HEK293 (cell line): ENCODE measurements around the gene DLX3.

Source experiments
- ATF2 ChIP-seq: fragments of 450-650 bp; formaldehyde crosslinking; IDR thresholded peaks from 2 replicates; pipeline ENCODE4 v1.5.1; 2016; ENCODE audit warnings: missing biosample characterization, missing genetic modification characterization, low read depth
- BCL11A ChIP-seq: fragments of 450-650 bp; formaldehyde crosslinking; IDR thresholded peaks from 2 replicates; pipeline ENCODE4 v1.5.1; 2016; ENCODE audit warnings: low read depth, missing biosample characterization, missing genetic modification characterization
- INSM2 ChIP-seq: fragments of 450-650 bp; formaldehyde crosslinking; IDR thresholded peaks from 2 replicates; pipeline ENCODE4 v1.5.1; 2016; ENCODE audit warnings: missing biosample characterization, missing genetic modification characterization
- KLF1 ChIP-seq: fragments of 450-650 bp; formaldehyde crosslinking; IDR thresholded peaks from 2 replicates; pipeline ENCODE4 v1.5.1; 2016; ENCODE audit warnings: missing biosample characterization, missing genetic modification characterization
- KLF16 ChIP-seq: fragments of 450-650 bp; formaldehyde crosslinking; IDR thresholded peaks from 2 replicates; pipeline ENCODE4 v1.5.1; 2017; ENCODE audit warnings: missing biosample characterization, missing genetic modification characterization
- KLF8 ChIP-seq: fragments of 450-650 bp; formaldehyde crosslinking; IDR thresholded peaks from 2 replicates; pipeline ENCODE4 v1.5.1; 2016; ENCODE audit warnings: missing biosample characterization, missing genetic modification characterization
- MZF1 ChIP-seq: fragments of 450-650 bp; formaldehyde crosslinking; IDR thresholded peaks from 2 replicates; pipeline ENCODE4 v1.5.1; 2017; ENCODE audit warnings: missing biosample characterization, missing genetic modification characterization, borderline replicate concordance
- PBX3 ChIP-seq: sonication (generic); formaldehyde crosslinking; IDR thresholded peaks from 2 replicates; pipeline ENCODE4 v1.8.1; 2022; ENCODE audit warnings: mild to moderate bottlenecking, moderate library complexity, missing genetic modification reagents
- PRDM4 ChIP-seq: fragments of 450-650 bp; formaldehyde crosslinking; IDR thresholded peaks from 2 replicates; pipeline ENCODE4 v1.5.1; 2017; ENCODE audit warnings: missing biosample characterization, missing genetic modification characterization
- SP2 ChIP-seq: fragments of 450-650 bp; formaldehyde crosslinking; IDR thresholded peaks from 2 replicates; pipeline ENCODE4 v1.5.1; 2016; ENCODE audit warnings: missing biosample characterization, missing genetic modification characterization
- SP7 ChIP-seq: fragments of 450-650 bp; formaldehyde crosslinking; IDR thresholded peaks from 2 replicates; pipeline ENCODE4 v1.5.1; 2016; ENCODE audit warnings: missing biosample characterization, missing genetic modification characterization
- ZBTB11 ChIP-seq: fragments of 450-650 bp; formaldehyde crosslinking; conservative IDR thresholded peaks from 2 replicates; pipeline ENCODE4 v1.5.1; 2016; ENCODE audit warnings: low read depth, missing biosample characterization, missing genetic modification characterization
- ZBTB6 ChIP-seq: fragments of 450-650 bp; formaldehyde crosslinking; IDR thresholded peaks from 2 replicates; pipeline ENCODE4 v1.5.1; 2017; ENCODE audit warnings: missing biosample characterization, missing genetic modification characterization
- ZBTB7A ChIP-seq: fragments of 450-650 bp; formaldehyde crosslinking; IDR thresholded peaks from 2 replicates; pipeline ENCODE4 v1.5.1; 2016; ENCODE audit warnings: low read depth, missing biosample characterization, missing genetic modification characterization
- ZEB2 ChIP-seq: fragments of 450-650 bp; formaldehyde crosslinking; IDR thresholded peaks from 2 replicates; pipeline ENCODE4 v1.5.1; 2016; ENCODE audit warnings: missing biosample characterization, missing genetic modification characterization
- ZIC2 ChIP-seq: fragments of 450-650 bp; formaldehyde crosslinking; IDR thresholded peaks from 2 replicates; pipeline ENCODE4 v1.5.1; 2016; ENCODE audit warnings: missing biosample characterization, missing genetic modification characterization
- ZNF19 ChIP-seq: fragments of 450-650 bp; formaldehyde crosslinking; IDR thresholded peaks from 2 replicates; pipeline ENCODE4; 2016; ENCODE audit warnings: missing biosample characterization, missing genetic modification characterization, low read depth
- ZNF211 ChIP-seq: fragments of 450-650 bp; formaldehyde crosslinking; IDR thresholded peaks from 2 replicates; pipeline ENCODE4 v1.5.1; 2016; ENCODE audit warnings: low read depth, missing biosample characterization, missing genetic modification characterization
- ZNF274 ChIP-seq, 2 experiments: fragments of 200-500 bp in 1 of 2; fragments of 450-650 bp in 1 of 2; sonication (Bioruptor generic) in 1 of 2; formaldehyde crosslinking in 1 of 2; IDR thresholded peaks; 2 replicates each; pipeline versions ENCODE4 v1.5.1 to v1.6.1; 2014 to 2016; ENCODE audit warnings: borderline replicate concordance in 1 of 2, inconsistent platforms in 1 of 2, low read length in 1 of 2, missing biosample characterization in 1 of 2, missing genetic modification characterization in 1 of 2
- ZNF324 ChIP-seq: fragments of 450-650 bp; formaldehyde crosslinking; IDR thresholded peaks from 2 replicates; pipeline ENCODE4 v1.5.1; 2016; ENCODE audit warnings: missing biosample characterization, missing genetic modification characterization
- ZNF354C ChIP-seq: fragments of 450-650 bp; formaldehyde crosslinking; IDR thresholded peaks from 2 replicates; pipeline ENCODE4 v1.5.1; 2016; ENCODE audit warnings: missing biosample characterization, missing genetic modification characterization, low read depth, borderline replicate concordance
- ZNF596 ChIP-seq: fragments of 450-650 bp; IDR thresholded peaks from 2 replicates; pipeline ENCODE4 v1.5.0; 2018; ENCODE audit warnings: missing biosample characterization, mild to moderate bottlenecking, missing genetic modification characterization, moderate library complexity
- ZNF677 ChIP-seq: fragments of 450-650 bp; IDR thresholded peaks from 2 replicates; pipeline ENCODE4 v1.5.0; 2018; ENCODE audit warnings: missing biosample characterization, mild to moderate bottlenecking, missing genetic modification characterization, moderate library complexity
- ZNF701 ChIP-seq: fragments of 450-650 bp; formaldehyde crosslinking; IDR thresholded peaks from 2 replicates; pipeline ENCODE4 v1.5.1; 2016; ENCODE audit warnings: missing biosample characterization, missing genetic modification characterization
- ZNF843 ChIP-seq: fragments of 450-650 bp; formaldehyde crosslinking; IDR thresholded peaks from 2 replicates; pipeline ENCODE4 v1.5.1; 2016; ENCODE audit warnings: missing biosample characterization, missing genetic modification characterization
- ZSCAN16 ChIP-seq: fragments of 450-650 bp; formaldehyde crosslinking; IDR thresholded peaks from 2 replicates; pipeline ENCODE4 v1.5.1; 2016; ENCODE audit warnings: missing biosample characterization, missing genetic modification characterization
- ZXDB ChIP-seq: fragments of 450-650 bp; formaldehyde crosslinking; IDR thresholded peaks from 2 replicates; pipeline ENCODE4 v1.5.1; 2016; ENCODE audit warnings: missing biosample characterization, missing genetic modification characterization

Gene DLX3

GRCh38 chr17:49968405-49969133, 26.5 kb downstream of the DLX3 start (continued):
- peak; percentile 82 for TF ChIP-seq MZF1 (tag by site-specific recombination)
- TF ChIP-seq SP2 (tag by site-specific recombination): peak; percentile 59
- TF ChIP-seq ZXDB: 0 out of 2 replicates have a peak, but pooled peaks have one; percentile 63
- peak; percentile 64 for TF ChIP-seq ZIC2 (tag by site-specific recombination)
- peak; percentile 43; the same call in 1 of the 2 replicates for TF ChIP-seq PRDM4 (tag by site-specific recombination)
- peak; percentile 38; the same call in 1 of the 2 replicates for TF ChIP-seq ZNF596 (tag by site-specific recombination)
- peak; percentile 29; the same call in 1 of the 2 replicates for TF ChIP-seq KLF8
- peak; percentile 72; the same call in 1 of the 2 replicates for TF ChIP-seq BCL11A (tag by site-specific recombination)
- TF ChIP-seq SP7 (tag by site-specific recombination): peak; percentile 79
- TF ChIP-seq ZNF211: no peak
- peak; percentile 53; the same call in 1 of the 2 replicates for TF ChIP-seq ZEB2 (tag by site-specific recombination)
- TF ChIP-seq ZNF354C (tag by site-specific recombination): no peak
- peak; percentile 36; the same call in 1 of the 2 replicates for TF ChIP-seq KLF16 (tag by site-specific recombination)
- TF ChIP-seq ZNF274 (IDR thresholded peaks at IDR 0.05; ENCODE audit: low read length): no peak
- TF ChIP-seq ZNF274 (tag by site-specific recombination; IDR thresholded peaks at IDR 0.05; ENCODE audit: borderline replicate concordance): no peak
- 0 out of 2 replicates have a peak, but pooled peaks have one; percentile 12 for TF ChIP-seq ZBTB6 (tag by site-specific recombination)
- 0 out of 2 replicates have a peak, but pooled peaks have one; percentile 22 for TF ChIP-seq ZNF843 (tag by site-specific recombination)
- TF ChIP-seq PBX3 (CRISPR knock-in tag): no peak; the same call in 1 of the 2 replicates
- TF ChIP-seq ZSCAN16 (tag by site-specific recombination): no peak
- peak; percentile 24; the same call in 1 of the 2 replicates for TF ChIP-seq ATF2 (tag by site-specific recombination)
- no peak for TF ChIP-seq ZNF19
- peak; percentile 45; the same call in 1 of the 2 replicates for TF ChIP-seq ZNF324
- peak; percentile 94 for TF ChIP-seq ZBTB11 (tag by site-specific recombination)
- TF ChIP-seq ZNF677 (tag by site-specific recombination): 0 out of 2 replicates have a peak, but pooled peaks have one; percentile 56
- peak; percentile 76 for TF ChIP-seq INSM2 (tag by site-specific recombination)
- TF ChIP-seq KLF1 (tag by site-specific recombination): peak; percentile 71
- 0 out of 2 replicates have a peak, but pooled peaks have one; percentile 51 for TF ChIP-seq ZBTB7A (tag by site-specific recombination)
- no peak for TF ChIP-seq ZNF701 (tag by site-specific recombination)
